PC-3 (cell line): ENCODE measurements around the gene LBX1. TPM values are rescaled to one million over a fixed set of nuclear protein-coding genes. Genes with fewer than 3 reads are reported as not detected.

Source experiments
- ATAC-seq: fragments of 200-7000 bp; cut with Tn5 transposase; 2 replicates; pipeline ENCODE4 v1.9.1; 2020; ENCODE audit warnings: mild to moderate bottlenecking, moderate library complexity
- BruUV-seq: library from RNA; stranded (reverse); fragments of 400-500 nt; replicated peaks from 2 replicates; lab custom pipeline; 2021; lab: Mats Ljungman, UMichigan
- CTCF ChIA-PET: fragments of 300-600 bp; sonication (Branson Sonifier 250); formaldehyde crosslinking; loops from one replicate; lab custom pipeline; 2022; ENCODE audit warnings: antibody characterized with exemption; lab: Charles Lee
- POLR2A ChIA-PET: fragments of 300-600 bp; sonication (Branson Sonifier 250); formaldehyde crosslinking; loops from one replicate; lab custom pipeline; 2022; ENCODE audit warnings: antibody characterized with exemption; ENCODE audit not compliant: unreplicated experiment; lab: Charles Lee
- DNase-seq: peaks from one replicate; pipeline ENCODE4 v3.0.0-alpha.2; 2015
- H2AFZ ChIP-seq: fragments of 300-600 bp; sonication (generic); 2 replicates; pipeline ENCODE4 v1.6.0; 2016; ENCODE audit warnings: antibody characterized with exemption, low read length
- H3F3A ChIP-seq: fragments of 300-600 bp; sonication (generic); one replicate; pipeline ENCODE4 v1.6.0; 2017; ENCODE audit warnings: antibody characterized with exemption, low read length, control low read depth, mild to moderate bottlenecking; ENCODE audit not compliant: unreplicated experiment
- H3K27ac ChIP-seq: fragments of 300-600 bp; sonication (generic); 2 replicates; pipeline ENCODE4 v1.5.1; 2016; ENCODE audit warnings: mild to moderate bottlenecking, low read length
- H3K27me3 ChIP-seq: fragments of 300-600 bp; sonication (generic); 2 replicates; pipeline ENCODE4 v1.6.1; 2016; ENCODE audit warnings: low read length, mixed read lengths
- H3K36me3 ChIP-seq: fragments of 300-600 bp; sonication (generic); 2 replicates; pipeline ENCODE4 v1.6.1; 2016; ENCODE audit warnings: low read depth, mixed run types, low read length, mixed read lengths
- H3K4me1 ChIP-seq: fragments of 300-600 bp; sonication (generic); 2 replicates; pipeline ENCODE4 v1.5.1; 2016; ENCODE audit warnings: low read length; ENCODE audit not compliant: insufficient read depth
- H3K4me2 ChIP-seq: fragments of 300-600 bp; sonication (generic); 2 replicates; pipeline ENCODE4 v1.6.0; 2016; ENCODE audit warnings: low read length
- H3K4me3 ChIP-seq: fragments of 300-600 bp; sonication (generic); 2 replicates; pipeline ENCODE4 v1.5.1; 2016; ENCODE audit warnings: mild to moderate bottlenecking, low read length, mixed read lengths
- H3K79me2 ChIP-seq: fragments of 300-600 bp; sonication (generic); 2 replicates; pipeline ENCODE4 v1.6.1; 2017; ENCODE audit warnings: low read length, mixed read lengths
- H3K9ac ChIP-seq: fragments of 300-600 bp; sonication (generic); 2 replicates; pipeline ENCODE4 v1.6.0; 2016; ENCODE audit warnings: mild to moderate bottlenecking, low read length
- H3K9me2 ChIP-seq: fragments of 300-600 bp; sonication (generic); replicated peaks from 2 replicates; pipeline ENCODE4 v1.6.1; 2016; ENCODE audit warnings: mixed run types, low read length, mixed read lengths
- H3K9me3 ChIP-seq: fragments of 300-600 bp; sonication (generic); 2 replicates; pipeline ENCODE4 v1.6.1; 2016; ENCODE audit warnings: low read length, mixed read lengths
- H4K20me1 ChIP-seq: fragments of 300-600 bp; sonication (generic); 2 replicates; pipeline ENCODE4 v1.6.1; 2016; ENCODE audit warnings: low read length, mixed read lengths
- EZH2 ChIP-seq: fragments of 300-600 bp; sonication (generic); IDR thresholded peaks from one replicate; pipeline ENCODE4 v1.6.1; 2017; ENCODE audit warnings: antibody characterized with exemption, mild to moderate bottlenecking, low read length; ENCODE audit not compliant: unreplicated experiment
- EZH2phosphoT487 ChIP-seq: fragments of 300-600 bp; sonication (generic); IDR thresholded peaks from 2 replicates; pipeline ENCODE4 v1.6.1; 2018; ENCODE audit warnings: mild to moderate bottlenecking, antibody characterized with exemption, low read length, borderline replicate concordance
- intact Hi-C: fragments of 100-400 bp; cut with micrococcal nuclease; formaldehyde crosslinking; loops from 2 replicates; pipeline ENCODE4 v1.9.0; 2023
- total RNA-seq: library from RNA; depleted of rRNA; stranded (reverse); fragments of >200 nt; gene quantifications from 2 replicates; pipeline ENCODE4 v1.2.3, GENCODE V29; 2014
- TF ChIP-seq, protein P1 (sequence below): fragments of 300-600 bp; sonication (generic); conservative IDR thresholded peaks from 2 replicates; pipeline ENCODE4 v1.5.1; 2017; ENCODE audit warnings: antibody characterized with exemption, low read depth, mild to moderate bottlenecking, low read length

The LBX1 gene
- total RNA-seq, 1 experiment from 2014 or later, result not detected

- no peak overlapping the region for H3K4me2 ChIP-seq
- no peaks in the 10 kb centered on the region for H3F3A ChIP-seq
- H4K20me1 ChIP-seq, result no peaks in the 10 kb centered on the region
- TF ChIP-seq EZH2phosphoT487, result no peak
- no peak for TF ChIP-seq EZH2
- TF ChIP-seq, protein P1, sequence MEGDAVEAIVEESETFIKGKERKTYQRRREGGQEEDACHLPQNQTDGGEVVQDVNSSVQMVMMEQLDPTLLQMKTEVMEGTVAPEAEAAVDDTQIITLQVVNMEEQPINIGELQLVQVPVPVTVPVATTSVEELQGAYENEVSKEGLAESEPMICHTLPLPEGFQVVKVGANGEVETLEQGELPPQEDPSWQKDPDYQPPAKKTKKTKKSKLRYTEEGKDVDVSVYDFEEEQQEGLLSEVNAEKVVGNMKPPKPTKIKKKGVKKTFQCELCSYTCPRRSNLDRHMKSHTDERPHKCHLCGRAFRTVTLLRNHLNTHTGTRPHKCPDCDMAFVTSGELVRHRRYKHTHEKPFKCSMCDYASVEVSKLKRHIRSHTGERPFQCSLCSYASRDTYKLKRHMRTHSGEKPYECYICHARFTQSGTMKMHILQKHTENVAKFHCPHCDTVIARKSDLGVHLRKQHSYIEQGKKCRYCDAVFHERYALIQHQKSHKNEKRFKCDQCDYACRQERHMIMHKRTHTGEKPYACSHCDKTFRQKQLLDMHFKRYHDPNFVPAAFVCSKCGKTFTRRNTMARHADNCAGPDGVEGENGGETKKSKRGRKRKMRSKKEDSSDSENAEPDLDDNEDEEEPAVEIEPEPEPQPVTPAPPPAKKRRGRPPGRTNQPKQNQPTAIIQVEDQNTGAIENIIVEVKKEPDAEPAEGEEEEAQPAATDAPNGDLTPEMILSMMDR, result no peak
- H3K36me3 ChIP-seq, result no peaks in the 10 kb centered on the region
- H3K27ac ChIP-seq, result no peak overlapping the region
- BruUV-seq, result no TSS peak
- ATAC-seq, result no peak
- ChIA-PET CTCF (no interaction called here), POLR2A (no interaction called here)
- H2AFZ ChIP-seq, result no peak overlapping the region
- H3K79me2 ChIP-seq, result no peaks in the 10 kb centered on the region
- intact Hi-C loops, result no loop called here
- H3K4me1 ChIP-seq, result no peaks in the 10 kb centered on the region
- peaks cover 60% of the 10 kb centered on the region for H3K27me3 ChIP-seq
- H3K9ac ChIP-seq, result no peak overlapping the region
- DNase-seq, result no peak
- no peaks in the 10 kb centered on the region for H3K9me2 ChIP-seq
- H3K9me3 ChIP-seq, result no peaks in the 10 kb centered on the region
- H3K4me3 ChIP-seq, result no peak overlapping the region
Observed at GRCh38 chr10:101233863-101234262, 4.6 kb upstream of the LBX1 start.

GRCh38 chr10:101233443-101233842, 4.2 kb upstream of the LBX1 start:
- ATAC-seq, result no peak
- no peak overlapping the region for H3K4me2 ChIP-seq

More at GRCh38 chr10:101233443-101233842, 4.2 kb upstream of the LBX1 start:
- POLR2A ChIA-PET, result no interaction called here
- H3K9ac ChIP-seq, result no peak overlapping the region
- H3K4me1 ChIP-seq, result no peaks in the 10 kb centered on the region
- peaks cover 63% of the 10 kb centered on the region for H3K27me3 ChIP-seq
- TF ChIP-seq EZH2 (no peak), EZH2phosphoT487 (no peak)
- TF ChIP-seq, protein P1, result no peak
- H3F3A ChIP-seq, result no peaks in the 10 kb centered on the region
- no peaks in the 10 kb centered on the region for H4K20me1 ChIP-seq
- H3K9me2 ChIP-seq, result no peaks in the 10 kb centered on the region
- CTCF ChIA-PET, result no interaction called here
- no peak for DNase-seq
- no peak overlapping the region for H3K4me3 ChIP-seq
- no peaks in the 10 kb centered on the region for H3K36me3 ChIP-seq
- intact Hi-C loops, result no loop called here
- no peaks in the 10 kb centered on the region for H3K79me2 ChIP-seq
- H3K27ac ChIP-seq, result no peak overlapping the region
- no peak overlapping the region for H2AFZ ChIP-seq
- no peaks in the 10 kb centered on the region for H3K9me3 ChIP-seq
- BruUV-seq, result no TSS peak
